WTC11 (cell line): ENCODE results near the gene NEDD4. TPM values are rescaled to one million over a fixed set of nuclear protein-coding genes. Genes with fewer than 3 reads are reported as not detected.

Experiments
- ATAC-seq: fragments of 200-7000 bp; cut with Tn5 transposase; 2 replicates; pipeline ENCODE4 v1.10.0; 2021; ENCODE audit warnings: mild to moderate bottlenecking, moderate library complexity
- CTCF ChIA-PET: fragments of 300-600 bp; sonication (Branson Sonifier 250); formaldehyde crosslinking; loops from one replicate; lab custom pipeline; 2021; ENCODE audit warnings: antibody characterized with exemption; lab: Charles Lee
- POLR2A ChIA-PET: fragments of 350-600 bp; sonication (Branson Sonifier 250); formaldehyde crosslinking; loops from one replicate; lab custom pipeline; 2021; ENCODE audit warnings: antibody characterized with exemption; lab: Charles Lee
- DNase-seq: peaks from one replicate; pipeline ENCODE4 v3.0.0; 2021; ENCODE audit warnings: low spot score
- H3K27ac Mint-ChIP-seq: 2 replicates; pipeline ENCODE4 v1.8.0; 2021; ENCODE audit warnings: mixed read lengths
- H3K27me3 Mint-ChIP-seq: 2 replicates; pipeline ENCODE4 v1.8.0; 2021; ENCODE audit warnings: low read depth, mild to moderate bottlenecking, moderate library complexity, mixed read lengths
- H3K36me3 Mint-ChIP-seq: 2 replicates; pipeline ENCODE4 v1.8.0; 2021; ENCODE audit warnings: mixed read lengths
- H3K4me1 Mint-ChIP-seq: 2 replicates; pipeline ENCODE4 v1.8.0; 2022; ENCODE audit warnings: mixed read lengths
- H3K4me3 Mint-ChIP-seq: 2 replicates; pipeline ENCODE4 v1.8.0; 2021; ENCODE audit warnings: mild to moderate bottlenecking, moderate library complexity, mixed read lengths
- H3K9me3 Mint-ChIP-seq: 2 replicates; pipeline ENCODE4 v1.8.0; 2021; ENCODE audit warnings: mixed read lengths
- AR ChIP-seq: fragments of 250-450 bp; sonication (Bioruptor Pico); IDR thresholded peaks from 2 replicates; pipeline ENCODE4 v1.9.0; 2021; ENCODE audit warnings: mild to moderate bottlenecking
- ATF3 ChIP-seq: sonication (generic); formaldehyde crosslinking; conservative IDR thresholded peaks from 2 replicates; pipeline ENCODE4 v1.8.1; 2022; ENCODE audit warnings: mild to moderate bottlenecking, missing genetic modification reagents
- CDX4 ChIP-seq: fragments of 250-450 bp; sonication (Bioruptor Pico); IDR thresholded peaks from 2 replicates; pipeline ENCODE4 v1.9.0; 2021; ENCODE audit warnings: moderate library complexity, mild to moderate bottlenecking, inconsistent platforms, borderline replicate concordance
- E2F4 ChIP-seq: sonication (generic); formaldehyde crosslinking; IDR thresholded peaks from 2 replicates; pipeline ENCODE4 v1.8.1; 2022; ENCODE audit warnings: low read depth, mild to moderate bottlenecking, moderate library complexity, missing genetic modification reagents, borderline replicate concordance
- FOXJ3 ChIP-seq: sonication (generic); formaldehyde crosslinking; IDR thresholded peaks from 2 replicates; pipeline ENCODE4 v1.9.0; 2021; ENCODE audit warnings: missing genetic modification reagents, mild to moderate bottlenecking, borderline replicate concordance
- PRDM15 ChIP-seq: sonication (generic); formaldehyde crosslinking; IDR thresholded peaks from 2 replicates; pipeline ENCODE4 v1.8.0; 2022; ENCODE audit warnings: missing genetic modification reagents
- RORB ChIP-seq: fragments of 250-450 bp; sonication (Bioruptor Pico); IDR thresholded peaks from 2 replicates; pipeline ENCODE4 v1.9.0; 2021; ENCODE audit warnings: mild to moderate bottlenecking
- TCF7 ChIP-seq: sonication (generic); formaldehyde crosslinking; IDR thresholded peaks from 2 replicates; pipeline ENCODE4 v1.8.0; 2022; ENCODE audit warnings: mild to moderate bottlenecking, low read depth, missing genetic modification reagents, moderate library complexity
- TEAD4 ChIP-seq: sonication (generic); formaldehyde crosslinking; IDR thresholded peaks from 2 replicates; pipeline ENCODE4 v1.8.0; 2022; ENCODE audit warnings: mild to moderate bottlenecking, missing genetic modification reagents
- USF2 ChIP-seq: sonication (generic); formaldehyde crosslinking; IDR thresholded peaks from 2 replicates; pipeline ENCODE4 v1.8.1; 2023; ENCODE audit warnings: mild to moderate bottlenecking, missing genetic modification reagents, moderate library complexity
- ZNF232 ChIP-seq: sonication (generic); formaldehyde crosslinking; IDR thresholded peaks from 2 replicates; pipeline ENCODE4 v1.8.0; 2022; ENCODE audit warnings: mild to moderate bottlenecking, missing genetic modification reagents
- ZNF263 ChIP-seq: sonication (generic); formaldehyde crosslinking; IDR thresholded peaks from 2 replicates; pipeline ENCODE4 v1.8.1; 2022; ENCODE audit warnings: low read depth, mild to moderate bottlenecking, moderate library complexity, missing genetic modification reagents
- total RNA-seq: library from RNA; stranded (reverse); gene quantifications from 3 replicates; pipeline ENCODE4 v1.2.3, GENCODE V29; 2021
- TF ChIP-seq, protein P1 (sequence below): sonication (generic); formaldehyde crosslinking; IDR thresholded peaks from 2 replicates; pipeline ENCODE4 v1.8.1; 2022; ENCODE audit warnings: missing genetic modification reagents, borderline replicate concordance
- TF ChIP-seq, protein P2 (sequence below): sonication (generic); formaldehyde crosslinking; IDR thresholded peaks from 2 replicates; pipeline ENCODE4 v1.8.1; 2023; ENCODE audit warnings: mild to moderate bottlenecking, missing genetic modification reagents

The NEDD4 gene
- total RNA-seq, 1 experiment from 2014 or later = 4.5 TPM

GRCh38 chr15:55819397-55820034 is 173.9 kb downstream of the NEDD4 start (continued):
- no peak for TF ChIP-seq ZNF232 (CRISPR knock-in tag)
- TF ChIP-seq TCF7 = no peak
- no peak for TF ChIP-seq E2F4 (CRISPR knock-in tag)
- TF ChIP-seq RORB (CRISPR knock-in tag) = no peak

DNA sequence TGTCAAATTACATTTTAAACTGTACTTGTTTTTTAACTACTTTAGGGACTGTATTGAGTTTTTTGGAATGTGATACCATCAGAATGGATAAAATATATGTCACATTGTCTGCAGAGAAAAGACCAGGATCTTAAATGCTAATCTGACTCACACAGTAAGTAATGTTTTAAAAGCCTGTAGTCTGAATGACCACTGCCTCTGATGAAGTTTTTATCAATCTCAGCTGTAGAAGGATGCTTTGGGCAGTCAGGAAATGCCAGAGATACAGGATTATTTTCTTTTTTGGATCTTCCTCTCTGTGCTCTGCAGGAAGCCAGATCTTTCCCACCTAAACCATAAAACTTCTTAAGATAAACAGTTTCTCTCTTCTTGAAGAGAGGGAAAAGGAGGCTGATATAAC is 177.4 kb downstream of the NEDD4 start:
- ATAC-seq (no peak), DNase-seq (no peak)
- Mint-ChIP-seq H3K36me3 (no peaks in the 10 kb centered on the region), H3K4me3 (no peak overlapping the region), H3K9me3 (no peaks in the 10 kb centered on the region), H3K4me1 (peaks cover 6% of the 10 kb centered on the region), H3K27me3 (no peaks in the 10 kb centered on the region; the same call in 1 of the 2 replicates), H3K27ac (no peak overlapping the region)
- CTCF ChIA-PET = interaction anchor here (1.2 to 1.4 kb wide), 2 partner anchors 41 to 167 kb away, joined by 4 to 8 read pairs; no protein-coding TSS in a partner anchor
- TF ChIP-seq FOXJ3 = no peak
- no peak for TF ChIP-seq ATF3
- no peak for TF ChIP-seq ZNF263
- TF ChIP-seq TEAD4 = no peak
- TF ChIP-seq TCF7 = no peak
- POLR2A ChIA-PET = no interaction called here

GRCh38 chr15:55802600-55803376 is 190.6 kb downstream of the NEDD4 start:
- CTCF ChIA-PET = interaction anchor here (0.7 to 6.3 kb wide), 8 partner anchors 14 to 363 kb away, joined by 3 to 55 read pairs (median 4); no protein-coding TSS in a partner anchor
- DNase-seq (no peak), ATAC-seq (peak; percentile 38; the same call in 1 of the 2 replicates)
- no peak overlapping the region for H3K4me3 Mint-ChIP-seq
- no peak overlapping the region for H3K27ac Mint-ChIP-seq
- H3K27me3 Mint-ChIP-seq = peaks cover 5% of the 10 kb centered on the region; the same call in 1 of the 2 replicates
- POLR2A ChIA-PET = interaction anchor here (0.5 to 0.6 kb wide), 2 partner anchors 15 to 265 kb away, joined by 8 to 9 read pairs; no protein-coding TSS in a partner anchor
- H3K9me3 Mint-ChIP-seq = no peaks in the 10 kb centered on the region; the same call in 1 of the 2 replicates
- H3K36me3 Mint-ChIP-seq = no peaks in the 10 kb centered on the region
- H3K4me1 Mint-ChIP-seq = peaks cover 18% of the 10 kb centered on the region
- TF ChIP-seq, protein P1, sequence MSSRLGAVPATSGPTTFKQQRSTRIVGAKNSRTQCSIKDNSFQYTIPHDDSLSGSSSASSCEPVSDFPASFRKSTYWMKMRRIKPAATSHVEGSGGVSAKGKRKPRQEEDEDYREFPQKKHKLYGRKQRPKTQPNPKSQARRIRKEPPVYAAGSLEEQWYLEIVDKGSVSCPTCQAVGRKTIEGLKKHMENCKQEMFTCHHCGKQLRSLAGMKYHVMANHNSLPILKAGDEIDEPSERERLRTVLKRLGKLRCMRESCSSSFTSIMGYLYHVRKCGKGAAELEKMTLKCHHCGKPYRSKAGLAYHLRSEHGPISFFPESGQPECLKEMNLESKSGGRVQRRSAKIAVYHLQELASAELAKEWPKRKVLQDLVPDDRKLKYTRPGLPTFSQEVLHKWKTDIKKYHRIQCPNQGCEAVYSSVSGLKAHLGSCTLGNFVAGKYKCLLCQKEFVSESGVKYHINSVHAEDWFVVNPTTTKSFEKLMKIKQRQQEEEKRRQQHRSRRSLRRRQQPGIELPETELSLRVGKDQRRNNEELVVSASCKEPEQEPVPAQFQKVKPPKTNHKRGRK (CRISPR knock-in tag) = no peak
- no peak for TF ChIP-seq FOXJ3
- TF ChIP-seq ZNF232 (CRISPR knock-in tag) = no peak
- TF ChIP-seq CDX4 (CRISPR knock-in tag) = no peak
- no peak for TF ChIP-seq USF2 (CRISPR knock-in tag)
- TF ChIP-seq, protein P2, sequence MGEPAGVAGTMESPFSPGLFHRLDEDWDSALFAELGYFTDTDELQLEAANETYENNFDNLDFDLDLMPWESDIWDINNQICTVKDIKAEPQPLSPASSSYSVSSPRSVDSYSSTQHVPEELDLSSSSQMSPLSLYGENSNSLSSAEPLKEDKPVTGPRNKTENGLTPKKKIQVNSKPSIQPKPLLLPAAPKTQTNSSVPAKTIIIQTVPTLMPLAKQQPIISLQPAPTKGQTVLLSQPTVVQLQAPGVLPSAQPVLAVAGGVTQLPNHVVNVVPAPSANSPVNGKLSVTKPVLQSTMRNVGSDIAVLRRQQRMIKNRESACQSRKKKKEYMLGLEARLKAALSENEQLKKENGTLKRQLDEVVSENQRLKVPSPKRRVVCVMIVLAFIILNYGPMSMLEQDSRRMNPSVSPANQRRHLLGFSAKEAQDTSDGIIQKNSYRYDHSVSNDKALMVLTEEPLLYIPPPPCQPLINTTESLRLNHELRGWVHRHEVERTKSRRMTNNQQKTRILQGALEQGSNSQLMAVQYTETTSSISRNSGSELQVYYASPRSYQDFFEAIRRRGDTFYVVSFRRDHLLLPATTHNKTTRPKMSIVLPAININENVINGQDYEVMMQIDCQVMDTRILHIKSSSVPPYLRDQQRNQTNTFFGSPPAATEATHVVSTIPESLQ (CRISPR knock-in tag) = no peak
- TF ChIP-seq TCF7 = no peak
- TF ChIP-seq PRDM15 (CRISPR knock-in tag) = no peak
- TF ChIP-seq AR = no peak
